GM23338 (cell line): ENCODE data around the gene OAS2. TPM values are rescaled to one million over a fixed set of nuclear protein-coding genes. Genes with fewer than 3 reads are reported as not detected.

ENCODE experiments used
- CREB1 ChIP-seq: fragments of 250-450 bp; sonication (Bioruptor Pico); IDR thresholded peaks from 2 replicates; pipeline ENCODE4 v1.5.0; 2020; ENCODE audit warnings: low read depth, mild to moderate bottlenecking, moderate library complexity
- EZH2 ChIP-seq: fragments of 200-600 bp; sonication (generic); IDR thresholded peaks from one replicate; pipeline ENCODE4 v1.8.0; 2017; ENCODE audit warnings: antibody characterized with exemption, mild to moderate bottlenecking, low read depth; ENCODE audit not compliant: unreplicated experiment
- EZH2phosphoT487 ChIP-seq: fragments of 200-600 bp; sonication (generic); IDR thresholded peaks from one replicate; pipeline ENCODE4 v1.8.1; 2018; ENCODE audit warnings: antibody characterized with exemption; ENCODE audit not compliant: unreplicated experiment
- ZNF114 ChIP-seq: fragments of 250-450 bp; sonication (Bioruptor Pico); IDR thresholded peaks from 2 replicates; pipeline ENCODE4 v1.5.0; 2020; ENCODE audit warnings: mild to moderate bottlenecking, moderate library complexity
- polyA plus RNA-seq: library from polyadenylated mRNA; unstranded; fragments of >200 nt; fragmentation: Nextera tagmentation; extraction: Ambion mirVana; gene quantifications from 2 replicates; pipeline ENCODE4 v1.2.1, GENCODE V29; 2016
- total RNA-seq: library from RNA; depleted of rRNA; stranded (reverse); fragments of >200 nt; shearing (Covaris generic); gene quantifications from 2 replicates; pipeline ENCODE4 v1.2.3, GENCODE V29; 2014
- TF ChIP-seq, protein P1 (sequence below): IDR thresholded peaks from one replicate; pipeline ENCODE4 v1.6.1; 2018; ENCODE audit warnings: antibody characterized with exemption; ENCODE audit not compliant: unreplicated experiment
- TF ChIP-seq, protein P2 (sequence below): fragments of 250-450 bp; sonication (Bioruptor Pico); IDR thresholded peaks from 2 replicates; pipeline ENCODE4 v1.5.0; 2020; ENCODE audit warnings: mild to moderate bottlenecking, moderate library complexity

The OAS2 gene
- total and polyA plus RNA-seq, 2 experiments from 2014 or later: 0.10 TPM; not detected in 1

DNA sequence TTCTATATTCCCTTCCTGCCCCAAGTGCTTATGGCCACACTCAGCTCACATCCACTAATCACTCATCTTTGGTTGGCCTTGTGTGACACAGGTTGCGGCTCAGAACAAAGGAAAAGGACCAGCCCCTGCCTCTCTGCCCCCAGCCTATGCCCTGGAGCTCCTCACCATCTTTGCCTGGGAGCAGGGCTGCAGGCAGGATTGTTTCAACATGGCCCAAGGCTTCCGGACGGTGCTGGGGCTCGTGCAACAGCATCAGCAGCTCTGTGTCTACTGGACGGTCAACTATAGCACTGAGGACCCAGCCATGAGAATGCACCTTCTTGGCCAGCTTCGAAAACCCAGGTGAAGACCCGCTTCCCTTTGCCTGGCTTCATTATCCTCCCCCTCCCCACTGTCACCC lies 15.8 kb upstream of the OAS2 start (continued):
- TF ChIP-seq, protein P1, sequence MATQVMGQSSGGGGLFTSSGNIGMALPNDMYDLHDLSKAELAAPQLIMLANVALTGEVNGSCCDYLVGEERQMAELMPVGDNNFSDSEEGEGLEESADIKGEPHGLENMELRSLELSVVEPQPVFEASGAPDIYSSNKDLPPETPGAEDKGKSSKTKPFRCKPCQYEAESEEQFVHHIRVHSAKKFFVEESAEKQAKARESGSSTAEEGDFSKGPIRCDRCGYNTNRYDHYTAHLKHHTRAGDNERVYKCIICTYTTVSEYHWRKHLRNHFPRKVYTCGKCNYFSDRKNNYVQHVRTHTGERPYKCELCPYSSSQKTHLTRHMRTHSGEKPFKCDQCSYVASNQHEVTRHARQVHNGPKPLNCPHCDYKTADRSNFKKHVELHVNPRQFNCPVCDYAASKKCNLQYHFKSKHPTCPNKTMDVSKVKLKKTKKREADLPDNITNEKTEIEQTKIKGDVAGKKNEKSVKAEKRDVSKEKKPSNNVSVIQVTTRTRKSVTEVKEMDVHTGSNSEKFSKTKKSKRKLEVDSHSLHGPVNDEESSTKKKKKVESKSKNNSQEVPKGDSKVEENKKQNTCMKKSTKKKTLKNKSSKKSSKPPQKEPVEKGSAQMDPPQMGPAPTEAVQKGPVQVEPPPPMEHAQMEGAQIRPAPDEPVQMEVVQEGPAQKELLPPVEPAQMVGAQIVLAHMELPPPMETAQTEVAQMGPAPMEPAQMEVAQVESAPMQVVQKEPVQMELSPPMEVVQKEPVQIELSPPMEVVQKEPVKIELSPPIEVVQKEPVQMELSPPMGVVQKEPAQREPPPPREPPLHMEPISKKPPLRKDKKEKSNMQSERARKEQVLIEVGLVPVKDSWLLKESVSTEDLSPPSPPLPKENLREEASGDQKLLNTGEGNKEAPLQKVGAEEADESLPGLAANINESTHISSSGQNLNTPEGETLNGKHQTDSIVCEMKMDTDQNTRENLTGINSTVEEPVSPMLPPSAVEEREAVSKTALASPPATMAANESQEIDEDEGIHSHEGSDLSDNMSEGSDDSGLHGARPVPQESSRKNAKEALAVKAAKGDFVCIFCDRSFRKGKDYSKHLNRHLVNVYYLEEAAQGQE: no peak
- TF ChIP-seq EZH2phosphoT487: no peak
- TF ChIP-seq, protein P2, sequence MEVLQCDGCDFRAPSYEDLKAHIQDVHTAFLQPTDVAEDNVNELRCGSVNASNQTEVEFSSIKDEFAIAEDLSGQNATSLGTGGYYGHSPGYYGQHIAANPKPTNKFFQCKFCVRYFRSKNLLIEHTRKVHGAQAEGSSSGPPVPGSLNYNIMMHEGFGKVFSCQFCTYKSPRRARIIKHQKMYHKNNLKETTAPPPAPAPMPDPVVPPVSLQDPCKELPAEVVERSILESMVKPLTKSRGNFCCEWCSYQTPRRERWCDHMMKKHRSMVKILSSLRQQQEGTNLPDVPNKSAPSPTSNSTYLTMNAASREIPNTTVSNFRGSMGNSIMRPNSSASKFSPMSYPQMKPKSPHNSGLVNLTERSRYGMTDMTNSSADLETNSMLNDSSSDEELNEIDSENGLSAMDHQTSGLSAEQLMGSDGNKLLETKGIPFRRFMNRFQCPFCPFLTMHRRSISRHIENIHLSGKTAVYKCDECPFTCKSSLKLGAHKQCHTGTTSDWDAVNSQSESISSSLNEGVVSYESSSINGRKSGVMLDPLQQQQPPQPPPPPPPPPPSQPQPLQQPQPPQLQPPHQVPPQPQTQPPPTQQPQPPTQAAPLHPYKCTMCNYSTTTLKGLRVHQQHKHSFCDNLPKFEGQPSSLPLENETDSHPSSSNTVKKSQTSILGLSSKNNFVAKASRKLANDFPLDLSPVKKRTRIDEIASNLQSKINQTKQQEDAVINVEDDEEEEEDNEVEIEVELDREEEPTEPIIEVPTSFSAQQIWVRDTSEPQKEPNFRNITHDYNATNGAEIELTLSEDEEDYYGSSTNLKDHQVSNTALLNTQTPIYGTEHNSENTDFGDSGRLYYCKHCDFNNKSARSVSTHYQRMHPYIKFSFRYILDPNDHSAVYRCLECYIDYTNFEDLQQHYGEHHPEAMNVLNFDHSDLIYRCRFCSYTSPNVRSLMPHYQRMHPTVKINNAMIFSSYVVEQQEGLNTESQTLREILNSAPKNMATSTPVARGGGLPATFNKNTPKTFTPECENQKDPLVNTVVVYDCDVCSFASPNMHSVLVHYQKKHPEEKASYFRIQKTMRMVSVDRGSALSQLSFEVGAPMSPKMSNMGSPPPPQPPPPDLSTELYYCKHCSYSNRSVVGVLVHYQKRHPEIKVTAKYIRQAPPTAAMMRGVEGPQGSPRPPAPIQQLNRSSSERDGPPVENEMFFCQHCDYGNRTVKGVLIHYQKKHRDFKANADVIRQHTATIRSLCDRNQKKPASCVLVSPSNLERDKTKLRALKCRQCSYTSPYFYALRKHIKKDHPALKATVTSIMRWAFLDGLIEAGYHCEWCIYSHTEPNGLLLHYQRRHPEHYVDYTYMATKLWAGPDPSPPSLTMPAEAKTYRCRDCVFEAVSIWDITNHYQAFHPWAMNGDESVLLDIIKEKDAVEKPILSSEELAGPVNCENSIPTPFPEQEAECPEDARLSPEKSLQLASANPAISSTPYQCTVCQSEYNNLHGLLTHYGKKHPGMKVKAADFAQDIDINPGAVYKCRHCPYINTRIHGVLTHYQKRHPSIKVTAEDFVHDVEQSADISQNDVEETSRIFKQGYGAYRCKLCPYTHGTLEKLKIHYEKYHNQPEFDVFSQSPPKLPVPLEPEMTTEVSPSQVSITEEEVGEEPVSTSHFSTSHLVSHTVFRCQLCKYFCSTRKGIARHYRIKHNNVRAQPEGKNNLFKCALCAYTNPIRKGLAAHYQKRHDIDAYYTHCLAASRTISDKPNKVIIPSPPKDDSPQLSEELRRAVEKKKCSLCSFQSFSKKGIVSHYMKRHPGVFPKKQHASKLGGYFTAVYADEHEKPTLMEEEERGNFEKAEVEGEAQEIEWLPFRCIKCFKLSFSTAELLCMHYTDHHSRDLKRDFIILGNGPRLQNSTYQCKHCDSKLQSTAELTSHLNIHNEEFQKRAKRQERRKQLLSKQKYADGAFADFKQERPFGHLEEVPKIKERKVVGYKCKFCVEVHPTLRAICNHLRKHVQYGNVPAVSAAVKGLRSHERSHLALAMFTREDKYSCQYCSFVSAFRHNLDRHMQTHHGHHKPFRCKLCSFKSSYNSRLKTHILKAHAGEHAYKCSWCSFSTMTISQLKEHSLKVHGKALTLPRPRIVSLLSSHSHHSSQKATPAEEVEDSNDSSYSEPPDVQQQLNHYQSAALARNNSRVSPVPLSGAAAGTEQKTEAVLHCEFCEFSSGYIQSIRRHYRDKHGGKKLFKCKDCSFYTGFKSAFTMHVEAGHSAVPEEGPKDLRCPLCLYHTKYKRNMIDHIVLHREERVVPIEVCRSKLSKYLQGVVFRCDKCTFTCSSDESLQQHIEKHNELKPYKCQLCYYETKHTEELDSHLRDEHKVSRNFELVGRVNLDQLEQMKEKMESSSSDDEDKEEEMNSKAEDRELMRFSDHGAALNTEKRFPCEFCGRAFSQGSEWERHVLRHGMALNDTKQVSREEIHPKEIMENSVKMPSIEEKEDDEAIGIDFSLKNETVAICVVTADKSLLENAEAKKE (CRISPR knock-in tag): no peak
- no peak for TF ChIP-seq CREB1 (CRISPR knock-in tag)
- no peak for TF ChIP-seq EZH2
- no peak for TF ChIP-seq ZNF114 (CRISPR knock-in tag)
